H9 (cell line): ENCODE data around the gene APBB2. TPM values are rescaled to one million over a fixed set of nuclear protein-coding genes. Genes with fewer than 3 reads are reported as not detected.

Experiments used
- DNase-seq: peaks from one replicate; pipeline ENCODE4 v3.0.0-alpha.2; 2017
- H2AFZ ChIP-seq: one replicate; pipeline ENCODE4 v1.6.1; 2013; ENCODE audit warnings: mild to moderate bottlenecking, low read length, control low read depth, moderate library complexity
- H2AK5ac ChIP-seq: 2 replicates; pipeline ENCODE4 v1.6.1; 2013; ENCODE audit warnings: low read length, control low read depth, mixed read lengths; ENCODE audit not compliant: insufficient read length
- H2BK120ac ChIP-seq: one replicate; pipeline ENCODE4 v1.6.1; 2013; ENCODE audit warnings: low read depth, mild to moderate bottlenecking, low read length, control low read depth, inconsistent platforms; ENCODE audit not compliant: poor library complexity, severe bottlenecking
- H2BK12ac ChIP-seq: 2 replicates; pipeline ENCODE4 v1.6.1; 2013; ENCODE audit warnings: low read length, control low read depth, mixed read lengths, low read depth; ENCODE audit not compliant: insufficient read length
- H2BK15ac ChIP-seq: 2 replicates; pipeline ENCODE4 v1.6.1; 2013; ENCODE audit warnings: low read depth, low read length, control low read depth
- H2BK20ac ChIP-seq: one replicate; pipeline ENCODE4 v1.6.1; 2013; ENCODE audit warnings: low read depth, mild to moderate bottlenecking, low read length, control low read depth, inconsistent platforms; ENCODE audit not compliant: poor library complexity, severe bottlenecking
- H2BK5ac ChIP-seq: 2 replicates; pipeline ENCODE4 v1.6.1; 2013; ENCODE audit warnings: low read length, control low read depth, mixed read lengths; ENCODE audit not compliant: insufficient read length
- H3K14ac ChIP-seq: 2 replicates; pipeline ENCODE4 v1.6.1; 2013; ENCODE audit warnings: low read length, control low read depth; ENCODE audit not compliant: insufficient read depth
- H3K18ac ChIP-seq: 2 replicates; pipeline ENCODE4 v1.6.1; 2013; ENCODE audit warnings: low read depth, mild to moderate bottlenecking, mixed read lengths, low read length, control low read depth; ENCODE audit not compliant: insufficient read length
- H3K23ac ChIP-seq: 2 replicates; pipeline ENCODE4 v1.6.1; 2013; ENCODE audit warnings: low read length, control low read depth, mixed read lengths, low read depth; ENCODE audit not compliant: insufficient read length
- H3K23me2 ChIP-seq: 2 replicates; pipeline ENCODE4 v1.6.1; 2013; ENCODE audit warnings: low read depth, mild to moderate bottlenecking, mixed read lengths, low read length, control low read depth; ENCODE audit not compliant: insufficient read length, poor library complexity, severe bottlenecking
- H3K27ac ChIP-seq: 2 replicates; pipeline ENCODE4 v1.5.1; 2013; ENCODE audit warnings: low read length, control low read depth, mixed read lengths, low read depth; ENCODE audit not compliant: insufficient read length
- H3K27me3 ChIP-seq: 2 replicates; pipeline ENCODE4 v1.6.1; 2013; ENCODE audit warnings: low read length, control low read depth, inconsistent platforms; ENCODE audit not compliant: insufficient read depth
- H3K4ac ChIP-seq: 2 replicates; pipeline ENCODE4 v1.6.1; 2013; ENCODE audit warnings: low read depth, mild to moderate bottlenecking, control low read depth, inconsistent platforms, low read length, moderate library complexity
- H3K4me1 ChIP-seq: 2 replicates; pipeline ENCODE4 v1.6.1; 2013; ENCODE audit warnings: low read length, control low read depth, inconsistent platforms; ENCODE audit not compliant: insufficient read depth
- H3K4me2 ChIP-seq: 2 replicates; pipeline ENCODE4 v1.6.1; 2013; ENCODE audit warnings: low read length, control low read depth, mixed read lengths; ENCODE audit not compliant: insufficient read length, insufficient read depth
- H3K56ac ChIP-seq: 2 replicates; pipeline ENCODE4 v1.6.1; 2013; ENCODE audit warnings: low read depth, mild to moderate bottlenecking, mixed read lengths, low read length, control low read depth; ENCODE audit not compliant: insufficient read length
- H3K79me1 ChIP-seq: 2 replicates; pipeline ENCODE4 v1.6.1; 2013; ENCODE audit warnings: low read depth, mild to moderate bottlenecking, moderate library complexity, low read length, control low read depth, inconsistent platforms; ENCODE audit not compliant: insufficient read depth, poor library complexity, severe bottlenecking
- H3K79me2 ChIP-seq: 2 replicates; pipeline ENCODE4 v1.6.1; 2013; ENCODE audit warnings: low read length, control low read depth, inconsistent platforms; ENCODE audit not compliant: insufficient read depth
- H3K9ac ChIP-seq: 2 replicates; pipeline ENCODE4 v1.6.1; 2013; ENCODE audit warnings: low read length, control low read depth, mixed read lengths; ENCODE audit not compliant: insufficient read length; ENCODE audit errors: extremely low read depth
- H3K9me3 ChIP-seq: one replicate; pipeline ENCODE4 v1.6.1; 2013; ENCODE audit warnings: low read depth, low read length, inconsistent platforms; ENCODE audit not compliant: control insufficient read depth
- H3T11ph ChIP-seq: one replicate; pipeline ENCODE4 v1.6.1; 2013; ENCODE audit warnings: mild to moderate bottlenecking, low read length, control low read depth, inconsistent platforms
- H4K20me1 ChIP-seq: one replicate; pipeline ENCODE4 v1.6.1; 2013; ENCODE audit not compliant: control insufficient read depth, insufficient read length, insufficient read depth
- H4K5ac ChIP-seq: 2 replicates; pipeline ENCODE4 v1.6.1; 2013; ENCODE audit warnings: low read depth, mild to moderate bottlenecking, mixed read lengths, low read length, control low read depth; ENCODE audit not compliant: insufficient read length
- H4K8ac ChIP-seq: replicated peaks from 2 replicates; pipeline ENCODE4 v1.6.1; 2013; ENCODE audit warnings: low read length, control low read depth, mixed read lengths, low read depth; ENCODE audit not compliant: insufficient read length
- H4K91ac ChIP-seq: 2 replicates; pipeline ENCODE4 v1.6.1; 2013; ENCODE audit warnings: low read depth, mild to moderate bottlenecking, moderate library complexity, mixed read lengths, low read length, control low read depth; ENCODE audit not compliant: insufficient read length
- H3K27ac Mint-ChIP-seq, 3 experiments: 2 replicates in 2 of 3; 3 replicates in 1 of 3; pipeline ENCODE4 v1.8.0; 2020 to 2021; ENCODE audit warnings: mixed read lengths in 3 of 3, mild to moderate bottlenecking in 1 of 3, moderate library complexity in 1 of 3
- H3K27me3 Mint-ChIP-seq: 2 replicates; pipeline ENCODE4 v1.8.0; 2021; ENCODE audit warnings: low read depth, mild to moderate bottlenecking, moderate library complexity, mixed read lengths
- H3K36me3 Mint-ChIP-seq, 3 experiments: 2 replicates in 2 of 3; 3 replicates in 1 of 3; pipeline ENCODE4 v1.8.0; 2020 to 2021; ENCODE audit warnings: low read depth in 3 of 3, mixed read lengths in 3 of 3; ENCODE audit not compliant: insufficient read depth in 1 of 3
- H3K4me1 Mint-ChIP-seq, 2 experiments: 2 replicates each; pipeline ENCODE4 v1.8.0; 2020; ENCODE audit warnings: mixed read lengths in 2 of 2
- H3K4me3 Mint-ChIP-seq, 2 experiments: 2 replicates in 1 of 2; 3 replicates in 1 of 2; pipeline ENCODE4 v1.8.0; 2020 to 2021; ENCODE audit warnings: mild to moderate bottlenecking in 2 of 2, mixed read lengths in 2 of 2, moderate library complexity in 1 of 2
- H3K9me3 Mint-ChIP-seq, 2 experiments: 2 replicates in 1 of 2; 3 replicates in 1 of 2; pipeline ENCODE4 v1.8.0; 2020; ENCODE audit warnings: mild to moderate bottlenecking in 2 of 2, mixed read lengths in 2 of 2, moderate library complexity in 1 of 2
- WGBS: extraction: QIAGEN DNeasy Blood & Tissue Kit; methylation state at CpG from one replicate; pipeline ENCODE4 v1.1.7; 2013; ENCODE audit warnings: missing lambda C conversion rate, low lambda C conversion rate, mixed read lengths; ENCODE audit not compliant: insufficient read length; ENCODE audit errors: extremely low coverage; 5-methylcytosine and 5-hydroxymethylcytosine counted together
- total RNA-seq: library from RNA; stranded (reverse); gene quantifications from 2 replicates; pipeline ENCODE4 v1.2.1, GENCODE V29; 2021
- TF ChIP-seq, protein P1 (sequence below): fragments of 200-600 bp; sonication (generic); conservative IDR thresholded peaks from 3 replicates; pipeline ENCODE4 v1.8.0; 2021; ENCODE audit warnings: antibody characterized with exemption, mild to moderate bottlenecking

APBB2 gene
- total RNA-seq, 1 experiment from 2014 or later = 39.6 TPM

DNA sequence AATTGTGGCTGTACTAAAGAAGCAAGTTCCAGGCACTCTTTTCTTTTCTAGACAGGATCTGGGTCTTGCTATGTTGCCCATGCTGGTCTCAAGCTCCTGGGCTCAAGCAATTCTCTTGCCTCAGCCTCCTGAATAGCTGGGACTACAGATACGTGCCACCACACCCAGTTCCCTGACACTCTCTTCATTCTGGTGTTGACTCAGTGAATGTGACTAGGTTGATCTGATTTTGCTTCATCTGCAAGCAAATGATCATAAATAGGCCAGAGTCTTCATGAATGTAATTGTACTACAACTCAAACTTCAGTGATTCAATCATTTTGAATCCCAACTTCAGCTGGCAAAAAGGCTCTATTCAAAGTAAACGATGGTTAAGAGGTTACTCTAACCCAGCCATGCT, 78.5 kb downstream of the APBB2 start:
- H3K4ac ChIP-seq = no peak overlapping the region
- no peak overlapping the region for H3K18ac ChIP-seq
- H3K27me3 ChIP-seq = no peaks in the 10 kb centered on the region
- WGBS = no CpG with 5 or more reads among the region's 2 CpGs
- H3K4me1 Mint-ChIP-seq = peaks cover 38 to 43% of the 10 kb centered on the region in 2 experiments
- H3K9me3 ChIP-seq = no peaks in the 10 kb centered on the region
- H4K91ac ChIP-seq = no peak overlapping the region
- H3K56ac ChIP-seq = no peak overlapping the region
- H3K27ac ChIP-seq = no peak overlapping the region
- peaks cover 8% of the 10 kb centered on the region; the same call in 1 of the 2 replicates for H3K4me1 ChIP-seq
- peak overlapping the region in 1 of 2 experiments; percentile 25; a peak in 1 of 5 replicates for H3K4me3 Mint-ChIP-seq
- no peaks in the 10 kb centered on the region for H3K79me2 ChIP-seq
- no peak overlapping the region for H2BK15ac ChIP-seq
- H4K8ac ChIP-seq = no peak overlapping the region
- no peak overlapping the region for H3K14ac ChIP-seq
- no peaks in the 10 kb centered on the region for H4K20me1 ChIP-seq
- H2BK5ac ChIP-seq = no peak overlapping the region
- no peak overlapping the region for H2AK5ac ChIP-seq
- no peaks in the 10 kb centered on the region; a peak in 2 of 5 replicates for H3K9me3 Mint-ChIP-seq
- H3K36me3 Mint-ChIP-seq = peaks cover 0 to 7% (median 0%) of the 10 kb centered on the region in 3 experiments; a peak in 2 of 7 replicates
- H3K4me2 ChIP-seq = no peak overlapping the region
- no peak for DNase-seq
- H3K27me3 Mint-ChIP-seq = no peaks in the 10 kb centered on the region
- H2BK20ac ChIP-seq = no peak overlapping the region
- H2BK12ac ChIP-seq = no peak overlapping the region
- no peak overlapping the region for H2AFZ ChIP-seq
- H3T11ph ChIP-seq = no peak overlapping the region
- no peaks in the 10 kb centered on the region for H3K79me1 ChIP-seq
- peak overlapping the region in 2 of 3 experiments; percentile 26 to 92; a peak in 4 of 7 replicates for H3K27ac Mint-ChIP-seq
- no peak overlapping the region for H3K23ac ChIP-seq
- H2BK120ac ChIP-seq = no peak overlapping the region
- H4K5ac ChIP-seq = no peak overlapping the region
- no peak overlapping the region for H3K9ac ChIP-seq
- H3K23me2 ChIP-seq = peaks cover 3% of the 10 kb centered on the region
- TF ChIP-seq, protein P1, sequence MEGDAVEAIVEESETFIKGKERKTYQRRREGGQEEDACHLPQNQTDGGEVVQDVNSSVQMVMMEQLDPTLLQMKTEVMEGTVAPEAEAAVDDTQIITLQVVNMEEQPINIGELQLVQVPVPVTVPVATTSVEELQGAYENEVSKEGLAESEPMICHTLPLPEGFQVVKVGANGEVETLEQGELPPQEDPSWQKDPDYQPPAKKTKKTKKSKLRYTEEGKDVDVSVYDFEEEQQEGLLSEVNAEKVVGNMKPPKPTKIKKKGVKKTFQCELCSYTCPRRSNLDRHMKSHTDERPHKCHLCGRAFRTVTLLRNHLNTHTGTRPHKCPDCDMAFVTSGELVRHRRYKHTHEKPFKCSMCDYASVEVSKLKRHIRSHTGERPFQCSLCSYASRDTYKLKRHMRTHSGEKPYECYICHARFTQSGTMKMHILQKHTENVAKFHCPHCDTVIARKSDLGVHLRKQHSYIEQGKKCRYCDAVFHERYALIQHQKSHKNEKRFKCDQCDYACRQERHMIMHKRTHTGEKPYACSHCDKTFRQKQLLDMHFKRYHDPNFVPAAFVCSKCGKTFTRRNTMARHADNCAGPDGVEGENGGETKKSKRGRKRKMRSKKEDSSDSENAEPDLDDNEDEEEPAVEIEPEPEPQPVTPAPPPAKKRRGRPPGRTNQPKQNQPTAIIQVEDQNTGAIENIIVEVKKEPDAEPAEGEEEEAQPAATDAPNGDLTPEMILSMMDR = no peak
